SK-N-SH treated with all-trans-retinoic acid at 6 μM for 48 hours (cell line): ENCODE data around the gene EZR.

ENCODE experiments used
- ATAC-seq: fragments of 200-7000 bp; cut with Tn5 transposase; 3 replicates; pipeline ENCODE4 v1.9.1; 2020; ENCODE audit warnings: mild to moderate bottlenecking, moderate library complexity
- BACH2 ChIP-seq: fragments of 250-450 bp; sonication (Bioruptor Pico); IDR thresholded peaks from 2 replicates; pipeline ENCODE4 v1.9.0; 2021; ENCODE audit warnings: mild to moderate bottlenecking, borderline replicate concordance
- CSRNP3 ChIP-seq: fragments of 250-450 bp; sonication (Bioruptor Pico); IDR thresholded peaks from 2 replicates; pipeline ENCODE4 v1.5.1; 2021; ENCODE audit warnings: mild to moderate bottlenecking, moderate library complexity
- ESRRG ChIP-seq: fragments of 250-450 bp; sonication (Bioruptor Pico); IDR thresholded peaks from 2 replicates; pipeline ENCODE4 v1.6.1; 2021; ENCODE audit warnings: mild to moderate bottlenecking
- GLIS3 ChIP-seq: fragments of 250-450 bp; sonication (Bioruptor Pico); IDR thresholded peaks from 2 replicates; pipeline ENCODE4 v1.5.0; 2020; ENCODE audit warnings: mild to moderate bottlenecking, moderate library complexity
- ISL1 ChIP-seq: fragments of 250-450 bp; sonication (Bioruptor Pico); IDR thresholded peaks from 2 replicates; pipeline ENCODE4 v2.1.2; 2022; ENCODE audit warnings: mild to moderate bottlenecking, moderate library complexity
- OSR1 ChIP-seq: fragments of 250-450 bp; sonication (Bioruptor Pico); IDR thresholded peaks from 2 replicates; pipeline ENCODE4 v1.8.0; 2022; ENCODE audit warnings: moderate library complexity, mild to moderate bottlenecking, inconsistent platforms
- PATZ1 ChIP-seq: fragments of 250-450 bp; sonication (Bioruptor Pico); IDR thresholded peaks from 2 replicates; pipeline ENCODE4 v1.8.0; 2020; ENCODE audit warnings: mild to moderate bottlenecking, moderate library complexity, borderline replicate concordance
- PPARA ChIP-seq: fragments of 250-450 bp; sonication (Bioruptor Pico); IDR thresholded peaks from 2 replicates; pipeline ENCODE4 v1.5.0; 2020; ENCODE audit warnings: mild to moderate bottlenecking, borderline replicate concordance
- RARB ChIP-seq: fragments of 250-450 bp; sonication (Bioruptor Pico); IDR thresholded peaks from 2 replicates; pipeline ENCODE4 v1.8.0; 2021; ENCODE audit warnings: mild to moderate bottlenecking, moderate library complexity
- SNAI2 ChIP-seq: fragments of 250-450 bp; sonication (Bioruptor Pico); IDR thresholded peaks from 2 replicates; pipeline ENCODE4 v1.5.0; 2020; ENCODE audit warnings: mild to moderate bottlenecking, moderate library complexity
- TCF4 ChIP-seq: fragments of 250-450 bp; sonication (Bioruptor Pico); IDR thresholded peaks from 2 replicates; pipeline ENCODE4 v1.8.0; 2021; ENCODE audit warnings: mild to moderate bottlenecking, moderate library complexity, borderline replicate concordance
- TOX ChIP-seq: fragments of 250-450 bp; sonication (Bioruptor Pico); IDR thresholded peaks from 2 replicates; pipeline ENCODE4 v1.8.0; 2021; ENCODE audit warnings: mild to moderate bottlenecking, moderate library complexity, borderline replicate concordance
- TSHZ2 ChIP-seq: fragments of 250-450 bp; sonication (Bioruptor Pico); IDR thresholded peaks from 2 replicates; pipeline ENCODE4 v1.5.0; 2020; ENCODE audit warnings: mild to moderate bottlenecking, moderate library complexity
- ZC3H10 ChIP-seq: fragments of 250-450 bp; sonication (Bioruptor Pico); IDR thresholded peaks from 2 replicates; pipeline ENCODE4 v1.5.1; 2021; ENCODE audit warnings: mild to moderate bottlenecking, moderate library complexity
- ZFP3 ChIP-seq: fragments of 250-450 bp; sonication (Bioruptor Pico); IDR thresholded peaks from 2 replicates; pipeline ENCODE4 v1.5.0; 2020; ENCODE audit warnings: mild to moderate bottlenecking, moderate library complexity
- ZFP30 ChIP-seq: fragments of 450-650 bp; formaldehyde crosslinking; IDR thresholded peaks from 2 replicates; pipeline ENCODE4 v1.5.0; 2022; ENCODE audit warnings: mild to moderate bottlenecking, moderate library complexity
- ZNF565 ChIP-seq: fragments of 450-650 bp; formaldehyde crosslinking; conservative IDR thresholded peaks from 2 replicates; pipeline ENCODE4 v1.5.0; 2020; ENCODE audit warnings: low read depth, mild to moderate bottlenecking, moderate library complexity
- ZNF70 ChIP-seq: fragments of 450-650 bp; formaldehyde crosslinking; IDR thresholded peaks from 2 replicates; pipeline ENCODE4 v1.5.0; 2020; ENCODE audit warnings: mild to moderate bottlenecking, moderate library complexity
- ZNF8 ChIP-seq: fragments of 450-650 bp; formaldehyde crosslinking; IDR thresholded peaks from 2 replicates; pipeline ENCODE4 v1.5.0; 2020; ENCODE audit warnings: mild to moderate bottlenecking, moderate library complexity
- TF ChIP-seq, protein P1 (sequence below): fragments of 250-450 bp; sonication (Bioruptor Pico); IDR thresholded peaks from 2 replicates; pipeline ENCODE4 v1.5.1; 2020; ENCODE audit warnings: low read depth, mild to moderate bottlenecking, moderate library complexity

Gene EZR

DNA sequence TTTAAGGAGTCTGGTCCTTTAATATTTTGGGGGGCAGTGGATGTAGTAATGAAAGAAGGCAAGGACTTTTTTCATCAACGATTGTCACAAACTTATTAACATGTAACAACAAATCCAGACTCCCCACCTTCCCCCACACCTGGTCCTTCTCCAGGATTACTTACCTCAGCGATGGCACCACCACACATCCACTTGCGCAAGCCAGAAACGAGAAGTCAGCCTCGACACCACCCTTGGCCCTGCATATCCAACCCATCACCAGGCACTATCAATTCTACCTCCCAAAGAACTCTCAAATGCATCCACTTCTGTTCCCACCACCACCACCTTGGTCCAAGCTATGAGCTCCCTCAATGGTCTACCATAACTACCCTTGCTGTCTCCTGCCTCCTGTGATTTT is 6.6 kb downstream of the EZR start:
- no peak for ATAC-seq
- TF ChIP-seq ZFP30 (CRISPR knock-in tag) (no peak), ZNF8 (CRISPR knock-in tag) (no peak), ISL1 (CRISPR knock-in tag) (no peak), TOX (no peak), RARB (CRISPR knock-in tag) (no peak), OSR1 (CRISPR knock-in tag) (no peak), ZFP3 (CRISPR knock-in tag) (no peak), ZC3H10 (CRISPR knock-in tag) (no peak), TCF4 (no peak), CSRNP3 (CRISPR knock-in tag) (no peak), PATZ1 (CRISPR knock-in tag) (no peak), TSHZ2 (CRISPR knock-in tag) (no peak), ZNF70 (no peak)
- TF ChIP-seq, protein P1, sequence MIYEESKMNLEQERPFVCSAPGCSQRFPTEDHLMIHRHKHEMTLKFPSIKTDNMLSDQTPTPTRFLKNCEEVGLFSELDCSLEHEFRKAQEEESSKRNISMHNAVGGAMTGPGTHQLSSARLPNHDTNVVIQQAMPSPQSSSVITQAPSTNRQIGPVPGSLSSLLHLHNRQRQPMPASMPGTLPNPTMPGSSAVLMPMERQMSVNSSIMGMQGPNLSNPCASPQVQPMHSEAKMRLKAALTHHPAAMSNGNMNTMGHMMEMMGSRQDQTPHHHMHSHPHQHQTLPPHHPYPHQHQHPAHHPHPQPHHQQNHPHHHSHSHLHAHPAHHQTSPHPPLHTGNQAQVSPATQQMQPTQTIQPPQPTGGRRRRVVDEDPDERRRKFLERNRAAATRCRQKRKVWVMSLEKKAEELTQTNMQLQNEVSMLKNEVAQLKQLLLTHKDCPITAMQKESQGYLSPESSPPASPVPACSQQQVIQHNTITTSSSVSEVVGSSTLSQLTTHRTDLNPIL (CRISPR knock-in tag): no peak
- TF ChIP-seq, all 23 proteins: peak for 0

DNA sequence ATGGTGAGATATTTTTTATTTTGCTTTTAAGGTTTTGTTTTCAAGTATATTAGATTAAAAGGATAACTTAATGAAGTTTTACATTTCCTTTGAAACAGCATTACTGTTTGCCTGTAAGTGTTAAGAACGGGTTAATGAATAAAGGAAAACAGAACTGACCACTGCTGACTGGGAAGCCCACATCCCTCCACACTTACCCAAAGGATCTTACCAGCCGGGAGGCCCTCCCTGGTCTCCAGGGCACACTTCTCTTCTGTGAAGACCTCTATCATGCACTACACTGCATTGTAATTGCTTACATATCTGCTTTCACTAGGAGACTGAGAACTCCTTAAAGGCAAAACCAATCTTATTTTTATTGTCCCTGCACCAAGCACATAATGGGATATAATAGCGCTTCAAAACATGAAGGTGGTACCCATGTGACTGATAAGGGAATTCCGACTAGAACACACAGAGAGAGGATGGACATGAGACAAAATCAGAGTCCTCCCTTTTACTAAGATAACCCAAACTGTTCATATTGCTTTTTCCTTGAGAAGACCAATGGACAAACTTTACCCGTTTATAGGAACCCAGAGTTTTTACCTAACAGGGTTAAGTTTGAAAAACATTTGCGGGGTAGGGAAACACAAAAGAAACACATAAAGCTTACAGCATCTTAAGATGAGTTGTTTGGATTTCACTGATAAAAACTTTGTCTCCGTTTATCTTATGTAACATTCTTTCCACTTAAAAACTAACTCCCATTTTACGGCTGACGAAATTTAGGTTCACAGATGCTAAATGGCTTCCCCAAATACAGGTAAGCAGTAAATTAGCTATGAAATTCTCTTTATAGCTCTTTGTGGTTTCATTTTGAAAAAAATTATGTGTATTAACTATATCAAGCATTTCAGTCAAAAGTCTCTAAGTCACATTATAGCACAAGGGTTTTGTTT is 8.7 kb downstream of the EZR start:
- no peak for TF ChIP-seq BACH2 (CRISPR knock-in tag)
- TF ChIP-seq TSHZ2 (CRISPR knock-in tag): no peak
- TF ChIP-seq ZNF565: no peak
- no peak for TF ChIP-seq ZFP30 (CRISPR knock-in tag)
- TF ChIP-seq ZFP3 (CRISPR knock-in tag): no peak
- TF ChIP-seq ZC3H10 (CRISPR knock-in tag): no peak
- no peak for TF ChIP-seq GLIS3
- no peak for TF ChIP-seq PATZ1 (CRISPR knock-in tag)
- no peak for TF ChIP-seq ISL1 (CRISPR knock-in tag)
- TF ChIP-seq, protein P1 (CRISPR knock-in tag): no peak
- TF ChIP-seq ZNF8 (CRISPR knock-in tag): no peak
- TF ChIP-seq PPARA (CRISPR knock-in tag): no peak
- no peak for TF ChIP-seq TOX
- TF ChIP-seq ZNF70: no peak
- TF ChIP-seq SNAI2 (CRISPR knock-in tag): no peak
- no peak for TF ChIP-seq ESRRG (CRISPR knock-in tag)
- TF ChIP-seq TCF4: no peak
- TF ChIP-seq CSRNP3 (CRISPR knock-in tag): no peak
- TF ChIP-seq, all 23 proteins: peak for 0
- no peak for ATAC-seq
